Measurements from ENCODE around the gene SMOC2. TPM values are rescaled to one million over a fixed set of nuclear protein-coding genes. Genes with fewer than 3 reads are reported as not detected.

SMOC2 gene
- polyA plus RNA-seq, 1 of the 3 experiments (the other 2 are of a cell fraction), result not detected

- no peaks in the 10 kb centered on the region for H3K9me2 ChIP-seq
- no peaks in the 10 kb centered on the region for H3F3A ChIP-seq (replicated peaks; ENCODE audit: insufficient read depth)
- TF ChIP-seq NFIC (IDR thresholded peaks at IDR 0.05; ENCODE audit: borderline replicate concordance) (no peak), NRF1 (IDR thresholded peaks at IDR 0.05; ENCODE audit: low read depth, low read length) (no peak), CTCF (IDR thresholded peaks at IDR 0.05) (no peak), GATA2 (CRISPR knock-in tag; IDR thresholded peaks at IDR 0.05) (no peak), EP300 (IDR thresholded peaks at IDR 0.05; ENCODE audit: borderline replicate concordance in 1 of 2, low read depth in 1 of 2, low read length in 1 of 2) (no peak), TEAD4 (IDR thresholded peaks at IDR 0.05; ENCODE audit: borderline replicate concordance, insufficient read depth) (no peak), GABPA (IDR thresholded peaks at IDR 0.05; ENCODE audit: low read depth) (no peak), REST (IDR thresholded peaks at IDR 0.05; ENCODE audit: low read depth, low read length) (no peak), RAD21 (IDR thresholded peaks at IDR 0.05; ENCODE audit: low read length) (no peak), ELF1 (IDR thresholded peaks at IDR 0.05) (no peak), USF2 (IDR thresholded peaks at IDR 0.05; ENCODE audit: borderline replicate concordance, low read depth, low read length) (no peak), FOSL2 (IDR thresholded peaks at IDR 0.05; ENCODE audit: borderline replicate concordance, low read depth) (no peak), TCF12 (IDR thresholded peaks at IDR 0.05) (no peak), PBX3 (IDR thresholded peaks at IDR 0.05) (no peak), MEF2A (IDR thresholded peaks at IDR 0.05; ENCODE audit: borderline replicate concordance, low read depth) (no peak), CHD2 (IDR thresholded peaks at IDR 0.05; ENCODE audit: low read length, partially characterized antibody) (no peak), FOXM1 (IDR thresholded peaks at IDR 0.05; ENCODE audit: low read depth) (no peak)
- TF ChIP-seq, protein P1, sequence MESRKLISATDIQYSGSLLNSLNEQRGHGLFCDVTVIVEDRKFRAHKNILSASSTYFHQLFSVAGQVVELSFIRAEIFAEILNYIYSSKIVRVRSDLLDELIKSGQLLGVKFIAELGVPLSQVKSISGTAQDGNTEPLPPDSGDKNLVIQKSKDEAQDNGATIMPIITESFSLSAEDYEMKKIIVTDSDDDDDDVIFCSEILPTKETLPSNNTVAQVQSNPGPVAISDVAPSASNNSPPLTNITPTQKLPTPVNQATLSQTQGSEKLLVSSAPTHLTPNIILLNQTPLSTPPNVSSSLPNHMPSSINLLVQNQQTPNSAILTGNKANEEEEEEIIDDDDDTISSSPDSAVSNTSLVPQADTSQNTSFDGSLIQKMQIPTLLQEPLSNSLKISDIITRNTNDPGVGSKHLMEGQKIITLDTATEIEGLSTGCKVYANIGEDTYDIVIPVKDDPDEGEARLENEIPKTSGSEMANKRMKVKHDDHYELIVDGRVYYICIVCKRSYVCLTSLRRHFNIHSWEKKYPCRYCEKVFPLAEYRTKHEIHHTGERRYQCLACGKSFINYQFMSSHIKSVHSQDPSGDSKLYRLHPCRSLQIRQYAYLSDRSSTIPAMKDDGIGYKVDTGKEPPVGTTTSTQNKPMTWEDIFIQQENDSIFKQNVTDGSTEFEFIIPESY (IDR thresholded peaks at IDR 0.05; ENCODE audit: borderline replicate concordance, low read depth), result no peak
- TF ChIP-seq, protein P2, sequence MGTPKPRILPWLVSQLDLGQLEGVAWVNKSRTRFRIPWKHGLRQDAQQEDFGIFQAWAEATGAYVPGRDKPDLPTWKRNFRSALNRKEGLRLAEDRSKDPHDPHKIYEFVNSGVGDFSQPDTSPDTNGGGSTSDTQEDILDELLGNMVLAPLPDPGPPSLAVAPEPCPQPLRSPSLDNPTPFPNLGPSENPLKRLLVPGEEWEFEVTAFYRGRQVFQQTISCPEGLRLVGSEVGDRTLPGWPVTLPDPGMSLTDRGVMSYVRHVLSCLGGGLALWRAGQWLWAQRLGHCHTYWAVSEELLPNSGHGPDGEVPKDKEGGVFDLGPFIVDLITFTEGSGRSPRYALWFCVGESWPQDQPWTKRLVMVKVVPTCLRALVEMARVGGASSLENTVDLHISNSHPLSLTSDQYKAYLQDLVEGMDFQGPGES (IDR thresholded peaks at IDR 0.05; ENCODE audit: low read depth, low read length), result no peak
- no peak overlapping the region for H3K9ac ChIP-seq
- no peaks in the 10 kb centered on the region for H4K20me1 ChIP-seq (ENCODE audit: insufficient read depth)
- H3K4me1 ChIP-seq (ENCODE audit: control insufficient read depth in 1 of 2, insufficient read depth in 2 of 2, low read depth in 1 of 2, low read length in 1 of 2), result peaks cover 0 to 4% of the 10 kb centered on the region in 2 experiments; a peak in 1 of 4 replicates
- no peak for DNase-seq
- no peaks in the 10 kb centered on the region for H3K79me2 ChIP-seq (ENCODE audit: insufficient read depth)
- H3K9me3 ChIP-seq, result no peaks in the 10 kb centered on the region
- no peak overlapping the region for H3K27ac ChIP-seq (ENCODE audit: low read depth in 2 of 2, low read length in 1 of 2)
- no peak overlapping the region for H3K4me3 ChIP-seq (ENCODE audit: low read depth in 2 of 2, low read length in 1 of 2)
- ChIA-PET CTCF (no interaction called here), POLR2A (no interaction called here)
- 44% methylated on average over 16 of the region's 16 CpGs for WGBS (ENCODE audit: low lambda C conversion rate)
- no peaks in the 10 kb centered on the region for H3K27me3 ChIP-seq (ENCODE audit: insufficient read depth)
- no peak overlapping the region for H3K4me2 ChIP-seq
- no peak overlapping the region for H2AFZ ChIP-seq (ENCODE audit: low read depth)
- H3K36me3 ChIP-seq (replicated peaks in 1 of 2; ENCODE audit: control insufficient read depth in 1 of 2, insufficient read depth in 2 of 2, low read length in 1 of 2), result no peaks in the 10 kb centered on the region
Measured at GRCh38 chr6:168515376-168515775, 74.4 kb downstream of the SMOC2 start.
